H1 (cell line): ENCODE measurements around the gene WASHC3.
"Not testable (repeated sequence)": the region's sequence is repeated elsewhere in the genome, so short reads cannot be mapped to it uniquely, and the experiment has no call there.

Experiments
- BACH1 ChIP-seq: IDR thresholded peaks from 2 replicates; pipeline ENCODE4 v1.6.1; 2012; ENCODE audit warnings: low read length, improper control_type of control experiment
- CREB1 ChIP-seq: IDR thresholded peaks from 2 replicates; pipeline ENCODE4 v1.6.1; 2012; ENCODE audit warnings: inconsistent platforms
- POLR2A ChIP-seq, 2 experiments: IDR thresholded peaks; 1 replicate in 1 of 2; 2 replicates in 1 of 2; pipeline ENCODE4 v1.6.1; 2011; ENCODE audit warnings: low read depth in 2 of 2, low read length in 2 of 2, mild to moderate bottlenecking in 2 of 2; ENCODE audit errors: control extremely low read depth in 1 of 2
- POLR2AphosphoS5 ChIP-seq: IDR thresholded peaks from 2 replicates; pipeline ENCODE4 v1.6.1; 2011; ENCODE audit warnings: low read depth, low read length
- RNF2 ChIP-seq: fragments of 200-900, 300-1000 bp; sonication (generic); IDR thresholded peaks from 2 replicates; pipeline ENCODE4 v1.7.1; 2016; ENCODE audit warnings: borderline replicate concordance, low read depth, mild to moderate bottlenecking, antibody characterized with exemption, low read length; ENCODE audit not compliant: poor library complexity, severe bottlenecking; ENCODE audit errors: missing control alignments
- TF ChIP-seq, protein P1 (sequence below), 3 experiments: IDR thresholded peaks; 1 replicate in 2 of 3; 2 replicates in 1 of 3; pipeline versions ENCODE4 v1.5.1 to v1.6.1; 2011; ENCODE audit warnings: low read length in 3 of 3, mild to moderate bottlenecking in 3 of 3, inconsistent platforms in 2 of 3, low read depth in 1 of 3, moderate library complexity in 1 of 3; ENCODE audit not compliant: insufficient read depth in 1 of 3; ENCODE audit errors: control extremely low read depth in 1 of 3

DNA sequence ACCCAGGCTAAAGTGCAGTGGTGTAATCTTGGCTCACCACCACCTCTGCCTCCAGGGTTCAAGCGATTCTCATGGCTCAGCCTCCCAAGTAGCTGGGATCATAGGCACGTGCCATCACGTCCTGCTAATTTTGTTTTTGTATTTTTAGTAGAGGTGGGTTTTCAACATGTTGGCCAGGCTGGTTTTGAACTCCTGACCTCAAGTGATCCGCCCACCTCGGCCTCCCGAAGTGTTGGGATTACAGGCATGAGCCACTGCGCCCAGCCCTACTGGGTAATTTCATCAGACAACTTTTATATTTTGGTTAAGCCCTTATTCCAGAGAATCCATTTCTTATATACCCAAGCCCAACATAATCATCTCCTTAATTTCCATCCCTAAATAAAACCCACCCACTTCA lies 10.3 kb upstream of the WASHC3 start:
- not testable (repeated sequence) for TF ChIP-seq BACH1; POLR2A (IDR thresholded peaks at IDR 0.05; ENCODE audit: control extremely low read depth in 1 of 2, low read depth in 2 of 2, low read length in 2 of 2); RNF2; POLR2AphosphoS5; CREB1
- TF ChIP-seq, protein P1, sequence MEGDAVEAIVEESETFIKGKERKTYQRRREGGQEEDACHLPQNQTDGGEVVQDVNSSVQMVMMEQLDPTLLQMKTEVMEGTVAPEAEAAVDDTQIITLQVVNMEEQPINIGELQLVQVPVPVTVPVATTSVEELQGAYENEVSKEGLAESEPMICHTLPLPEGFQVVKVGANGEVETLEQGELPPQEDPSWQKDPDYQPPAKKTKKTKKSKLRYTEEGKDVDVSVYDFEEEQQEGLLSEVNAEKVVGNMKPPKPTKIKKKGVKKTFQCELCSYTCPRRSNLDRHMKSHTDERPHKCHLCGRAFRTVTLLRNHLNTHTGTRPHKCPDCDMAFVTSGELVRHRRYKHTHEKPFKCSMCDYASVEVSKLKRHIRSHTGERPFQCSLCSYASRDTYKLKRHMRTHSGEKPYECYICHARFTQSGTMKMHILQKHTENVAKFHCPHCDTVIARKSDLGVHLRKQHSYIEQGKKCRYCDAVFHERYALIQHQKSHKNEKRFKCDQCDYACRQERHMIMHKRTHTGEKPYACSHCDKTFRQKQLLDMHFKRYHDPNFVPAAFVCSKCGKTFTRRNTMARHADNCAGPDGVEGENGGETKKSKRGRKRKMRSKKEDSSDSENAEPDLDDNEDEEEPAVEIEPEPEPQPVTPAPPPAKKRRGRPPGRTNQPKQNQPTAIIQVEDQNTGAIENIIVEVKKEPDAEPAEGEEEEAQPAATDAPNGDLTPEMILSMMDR (IDR thresholded peaks at IDR 0.05; ENCODE audit: control extremely low read depth in 1 of 3, insufficient read depth in 1 of 3, low read depth in 1 of 3, low read length in 3 of 3): not testable (repeated sequence)
